NCI-H2081 treated with DMSO at 0.1 percent for 48 hours (cell line): Measurements from ENCODE around the gene DMAC2.
"Not testable (repeated sequence)": the region's sequence is repeated elsewhere in the genome, so short reads cannot be mapped to it uniquely, and the experiment has no call there.

Experiments used
- DNase-seq: peaks from one replicate; lab custom pipeline; 2025; lab: John Stamatoyannopoulos, UW

Gene DMAC2

GRCh38 chr19:41422456-41422855 is 17.3 kb downstream of the DMAC2 start:
- DNase-seq, result no peak

- no peak for DNase-seq
These were observed 17.7 kb downstream of the DMAC2 start for GRCh38 chr19:41421973-41422372.

DNA sequence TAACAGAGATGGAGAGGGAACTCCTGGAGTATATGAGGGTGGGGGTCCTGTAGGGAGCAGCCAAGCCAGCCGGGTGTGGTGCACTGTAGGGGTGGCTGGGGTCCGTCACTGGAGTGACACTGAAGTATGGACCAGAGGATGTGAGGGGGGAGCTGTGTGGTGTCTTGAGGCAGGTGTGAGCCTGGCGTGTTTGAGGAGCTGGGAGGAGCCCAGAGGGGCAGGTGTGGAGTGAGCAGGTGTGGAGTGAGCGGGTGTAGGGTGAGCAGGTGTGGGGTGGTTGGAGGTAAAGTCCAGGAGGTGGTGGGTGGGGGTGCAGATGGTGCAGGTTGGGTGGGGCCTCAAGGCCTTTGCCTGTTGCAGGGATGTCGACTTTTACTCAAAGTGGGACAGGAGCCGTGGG is 18.4 kb downstream of the DMAC2 start:
- no peak for DNase-seq

DNA sequence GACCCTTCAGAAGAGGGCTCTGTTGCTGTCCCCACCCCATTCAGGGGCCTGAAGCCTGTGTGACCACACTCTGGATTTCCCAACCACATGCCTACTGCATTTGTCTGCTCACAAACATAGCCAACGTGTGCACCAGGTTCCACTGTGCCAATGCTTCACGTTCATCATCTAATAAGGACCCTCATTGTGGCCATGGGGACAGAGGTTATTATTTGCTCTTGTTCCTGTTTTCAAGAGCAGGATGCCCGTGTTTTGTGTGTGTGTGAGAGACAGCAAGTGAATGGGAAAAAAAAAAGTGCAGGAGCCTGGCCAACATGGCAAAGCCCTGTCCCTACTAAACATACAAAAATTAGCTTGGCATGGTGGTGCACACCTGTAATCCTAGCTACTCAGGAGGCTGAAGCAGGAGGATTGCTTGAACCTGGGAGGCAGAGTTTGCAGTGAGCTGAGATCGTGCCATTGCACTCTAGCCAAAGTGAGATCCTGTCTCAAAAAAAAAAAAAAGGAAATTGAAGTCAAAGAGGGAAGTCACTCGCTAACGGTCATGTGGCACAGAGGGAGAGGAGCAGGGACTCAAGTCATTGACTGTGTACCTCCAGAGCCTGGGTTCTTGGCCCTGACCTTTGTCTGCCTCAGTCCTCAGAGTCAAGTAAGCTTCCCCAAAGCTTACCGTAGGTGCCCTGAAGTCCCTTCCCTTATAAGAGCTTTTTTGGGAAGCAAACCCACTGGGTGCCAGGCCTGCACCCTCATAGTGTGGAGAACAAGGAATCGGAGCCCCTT is 19.4 kb downstream of the DMAC2 start:
- DNase-seq, result no peak

GRCh38 chr19:41416194-41416674 is 23.5 kb downstream of the DMAC2 start:
- DNase-seq, result no peak

GRCh38 chr19:41415154-41415571 is 24.5 kb downstream of the DMAC2 start:
- no peak for DNase-seq

GRCh38 chr19:41414461-41414860 is 25.3 kb downstream of the DMAC2 start:
- no peak for DNase-seq

DNA sequence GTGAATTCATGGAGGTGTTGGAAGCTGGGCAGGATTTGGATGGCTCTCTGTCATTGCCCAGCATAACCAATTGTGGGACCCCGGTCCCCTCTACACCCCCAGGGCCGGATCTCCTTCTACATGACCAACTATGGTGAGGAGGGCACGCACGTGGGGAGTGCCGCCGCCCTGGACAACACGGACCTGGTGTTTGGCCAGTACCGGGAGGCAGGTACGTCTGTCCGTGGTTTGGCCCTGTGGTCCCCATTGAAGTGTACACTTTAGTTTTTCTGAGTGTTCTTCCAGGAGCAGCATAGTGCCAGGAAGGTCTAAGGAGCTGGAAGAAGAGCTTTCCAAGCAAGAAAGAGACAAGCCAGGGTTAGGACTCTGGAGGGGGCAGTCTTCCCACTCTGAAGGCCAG is 25.8 kb downstream of the DMAC2 start:
- DNase-seq, result no peak

GRCh38 chr19:41412953-41413352 is 26.8 kb downstream of the DMAC2 start:
- no peak for DNase-seq

DNA sequence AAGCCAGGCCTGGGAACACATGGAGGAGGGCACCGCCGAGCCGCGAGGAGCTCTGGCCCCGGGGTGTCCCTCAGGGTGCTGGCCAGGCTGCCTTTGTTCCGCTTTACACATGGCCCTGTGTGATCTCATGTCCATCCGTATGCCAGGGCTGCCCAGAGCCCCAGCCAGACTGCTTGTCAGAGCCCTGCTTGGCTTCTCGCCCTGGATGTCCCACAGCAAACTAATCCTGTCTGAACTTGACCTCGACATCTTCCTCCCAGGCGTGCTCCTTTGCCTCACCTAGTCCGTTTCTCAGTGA is 27.8 kb downstream of the DMAC2 start:
- no peak for DNase-seq

- no peak for DNase-seq
These were observed 28.4 kb downstream of the DMAC2 start for GRCh38 chr19:41411100-41411967.

- no peak for DNase-seq
These were observed 29.2 kb downstream of the DMAC2 start for GRCh38 chr19:41410336-41411054.

DNA sequence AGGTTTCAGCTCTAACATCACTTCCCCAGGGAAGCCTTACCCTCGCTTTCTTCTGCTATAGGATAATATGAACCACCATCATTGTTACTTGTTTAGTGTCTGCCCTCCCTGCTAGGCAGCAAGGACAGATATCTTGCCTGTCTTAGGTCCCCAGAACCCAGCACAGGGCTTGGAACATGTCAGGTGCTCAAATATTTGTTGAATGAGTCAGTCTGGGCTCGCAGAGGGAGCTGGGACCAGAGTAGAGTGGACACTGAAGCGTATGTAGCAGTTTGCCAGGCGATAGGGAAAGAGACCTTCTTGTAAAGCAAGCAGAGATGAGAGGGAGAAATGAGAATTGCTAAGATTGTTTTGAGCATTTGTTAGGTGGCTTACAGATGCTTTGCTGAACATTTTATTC is 30.4 kb downstream of the DMAC2 start:
- no peak for DNase-seq

GRCh38 chr19:41408846-41409245 is 30.9 kb downstream of the DMAC2 start:
- DNase-seq, result not testable (repeated sequence)

GRCh38 chr19:41408256-41408655 is 31.5 kb downstream of the DMAC2 start:
- no peak for DNase-seq

GRCh38 chr19:41407271-41407670 is 32.4 kb downstream of the DMAC2 start:
- DNase-seq, result no peak

DNA sequence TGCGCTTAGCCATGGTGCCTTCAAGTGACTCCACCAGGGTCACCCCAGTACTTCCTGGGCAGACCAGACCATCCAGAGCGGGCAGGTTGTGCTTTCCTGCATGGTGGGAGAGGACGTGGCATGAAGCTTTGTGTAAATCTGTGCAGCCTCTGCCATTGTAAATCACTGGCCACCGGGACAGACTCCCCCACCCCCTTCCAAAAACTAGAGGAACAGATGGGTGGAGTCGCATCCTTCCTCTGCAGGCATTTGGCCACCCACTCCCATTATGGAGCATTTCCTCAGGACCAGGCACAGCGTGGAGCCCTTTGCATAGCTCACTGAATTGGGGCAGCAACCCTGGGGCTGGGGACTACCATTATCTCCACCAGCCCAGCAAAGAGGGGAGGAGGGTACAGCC is 33.9 kb downstream of the DMAC2 start:
- no peak for DNase-seq

GRCh38 chr19:41403181-41403970 is 36.3 kb downstream of the DMAC2 start:
- no peak for DNase-seq

GRCh38 chr19:41402010-41402409 is 37.7 kb downstream of the DMAC2 start:
- DNase-seq, result no peak

DNA sequence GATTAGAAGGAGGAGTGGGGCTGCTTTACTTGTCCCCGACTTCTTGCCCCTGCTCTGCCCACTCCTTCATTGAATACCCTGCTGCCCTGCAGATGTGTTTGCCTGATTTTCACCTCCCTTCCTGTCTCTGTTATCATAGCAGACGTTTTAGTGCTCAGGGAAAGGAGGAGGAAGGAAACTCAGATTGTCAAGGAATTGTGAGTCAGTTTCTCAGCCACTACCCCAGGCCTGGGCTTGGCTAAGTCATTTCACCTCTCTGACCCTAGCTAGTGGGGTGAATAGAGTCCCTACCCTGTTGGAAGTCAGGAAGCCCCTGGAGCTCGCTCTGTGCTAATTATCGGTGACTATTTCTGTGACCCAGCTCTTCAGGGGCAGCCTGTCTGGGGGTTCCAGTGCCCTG is 38.2 kb downstream of the DMAC2 start:
- DNase-seq, result no peak

- no peak for DNase-seq
These were observed 40.2 kb downstream of the DMAC2 start for GRCh38 chr19:41399525-41399924.

- no peak for DNase-seq
These were observed 40.6 kb downstream of the DMAC2 start for GRCh38 chr19:41399091-41399490.
